Colon (tissue), 2 donors: ENCODE measurements around the gene FAR1.
"Not testable (repeated sequence)": the region's sequence is repeated elsewhere in the genome, so short reads cannot be mapped to it uniquely, and the experiment has no call there.

Experiments
- FAIRE-seq: peaks from 2 replicates; lab custom pipeline; 2012; peaks lifted over from hg19 to GRCh38; lab: Jason Lieb, UNC
- donor health status: control.
- donor health status: control.

The FAR1 gene, protein sequence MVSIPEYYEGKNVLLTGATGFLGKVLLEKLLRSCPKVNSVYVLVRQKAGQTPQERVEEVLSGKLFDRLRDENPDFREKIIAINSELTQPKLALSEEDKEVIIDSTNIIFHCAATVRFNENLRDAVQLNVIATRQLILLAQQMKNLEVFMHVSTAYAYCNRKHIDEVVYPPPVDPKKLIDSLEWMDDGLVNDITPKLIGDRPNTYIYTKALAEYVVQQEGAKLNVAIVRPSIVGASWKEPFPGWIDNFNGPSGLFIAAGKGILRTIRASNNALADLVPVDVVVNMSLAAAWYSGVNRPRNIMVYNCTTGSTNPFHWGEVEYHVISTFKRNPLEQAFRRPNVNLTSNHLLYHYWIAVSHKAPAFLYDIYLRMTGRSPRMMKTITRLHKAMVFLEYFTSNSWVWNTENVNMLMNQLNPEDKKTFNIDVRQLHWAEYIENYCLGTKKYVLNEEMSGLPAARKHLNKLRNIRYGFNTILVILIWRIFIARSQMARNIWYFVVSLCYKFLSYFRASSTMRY

GRCh38 chr11:13668102-13668956 is at the start of gene FAR1:
TSS of gene FAR1 (plus strand) at chr11:13668668. CDS start at chr11:13694766, 26,098 bp downstream.
- peak; percentile 45 for FAIRE-seq

DNA sequence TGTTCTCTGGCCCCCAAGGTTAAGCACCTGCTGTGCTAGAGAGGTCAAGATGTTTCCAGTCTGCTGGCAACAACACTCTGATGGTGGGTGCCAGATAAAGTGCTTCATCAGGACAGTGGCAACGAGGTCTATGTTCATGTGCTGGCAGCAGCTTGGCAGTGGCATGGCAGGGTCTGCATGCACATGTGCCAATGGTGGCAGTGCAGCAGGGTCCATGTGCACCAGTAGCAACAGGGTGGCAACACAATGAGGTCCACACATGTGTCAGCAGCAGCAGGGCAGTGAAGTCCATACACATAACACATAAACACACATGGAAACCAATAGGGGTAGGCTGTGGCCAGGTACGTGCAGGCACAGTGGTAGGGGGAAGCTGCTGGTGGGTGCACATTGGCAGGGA is 48.4 kb upstream of the FAR1 start:
- FAIRE-seq, result no peak

DNA sequence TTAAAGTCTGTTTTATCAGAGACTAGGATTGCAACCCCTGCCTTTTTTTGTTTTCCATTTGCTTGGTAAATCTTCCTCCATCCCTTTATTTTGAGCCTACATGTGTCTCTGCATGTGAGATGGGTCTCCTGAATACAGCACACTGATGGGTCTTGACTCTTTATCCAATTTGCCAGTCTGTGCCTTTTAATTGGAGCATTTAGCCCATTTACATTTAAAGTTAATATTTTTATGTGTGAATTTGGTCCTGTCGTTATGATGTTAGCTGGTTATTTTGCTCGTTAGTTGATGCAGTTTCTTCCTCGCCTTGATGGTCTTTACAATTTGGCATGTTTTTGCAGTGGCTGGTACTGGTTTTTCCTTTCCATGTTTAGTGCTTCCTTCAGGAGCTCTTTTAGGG is 41.6 kb upstream of the FAR1 start:
- FAIRE-seq, result not testable (repeated sequence)

GRCh38 chr11:13628634-13629033 is 39.8 kb upstream of the FAR1 start:
- FAIRE-seq, result not testable (repeated sequence)

GRCh38 chr11:13629779-13630178 is 38.7 kb upstream of the FAR1 start:
- FAIRE-seq, result peak; percentile 95

GRCh38 chr11:13635290-13635689 is 33.2 kb upstream of the FAR1 start:
- no peak for FAIRE-seq

- no peak for FAIRE-seq
These were observed 32.7 kb upstream of the FAR1 start for GRCh38 chr11:13635804-13636203.

DNA sequence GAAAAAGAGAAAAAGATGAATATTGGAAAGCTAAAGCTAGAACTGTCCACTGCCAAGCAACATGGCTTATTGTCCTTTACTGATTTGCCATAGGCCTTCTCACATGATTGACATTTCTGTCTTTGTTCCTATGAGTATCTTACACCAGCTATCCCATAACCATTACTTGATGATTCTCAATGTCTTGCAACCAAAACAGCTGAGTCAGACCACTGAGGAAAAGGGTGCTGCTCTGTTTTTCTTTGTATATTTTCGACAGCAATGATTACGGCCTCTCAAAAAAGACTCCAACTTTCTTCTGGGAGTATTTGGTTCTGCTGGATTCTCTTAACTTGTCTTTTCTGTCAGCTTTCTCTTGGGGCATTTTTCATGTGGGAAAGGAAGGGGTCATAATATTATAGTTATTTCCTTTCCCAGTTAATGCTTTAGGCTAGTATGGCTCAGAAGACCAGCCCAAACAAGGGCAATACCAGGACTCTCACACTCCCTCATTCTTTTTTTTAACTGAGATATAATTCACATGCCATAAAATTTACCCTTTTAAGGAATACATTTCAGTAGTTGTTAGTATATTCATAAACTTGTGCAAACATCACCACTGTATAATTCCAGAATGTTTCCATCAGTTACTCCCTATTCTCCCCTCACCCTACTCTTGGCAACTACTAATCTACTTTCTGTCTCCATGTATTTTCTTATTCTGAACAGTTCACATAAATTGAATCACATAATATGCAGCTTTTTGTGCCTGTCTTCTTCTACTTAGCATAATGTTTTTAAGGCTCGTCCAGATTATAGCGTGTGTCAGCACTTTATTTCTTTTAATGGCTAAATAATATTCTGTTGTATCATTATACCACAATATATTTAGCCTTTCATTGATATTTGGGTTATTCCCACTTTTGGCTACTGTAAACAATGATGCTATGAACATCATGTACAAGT is 31.1 kb upstream of the FAR1 start:
- no peak for FAIRE-seq

GRCh38 chr11:13638422-13638821 is 30.0 kb upstream of the FAR1 start:
- FAIRE-seq, result no peak

- no peak for FAIRE-seq
These were observed 23.3 kb upstream of the FAR1 start for GRCh38 chr11:13644997-13645687.

DNA sequence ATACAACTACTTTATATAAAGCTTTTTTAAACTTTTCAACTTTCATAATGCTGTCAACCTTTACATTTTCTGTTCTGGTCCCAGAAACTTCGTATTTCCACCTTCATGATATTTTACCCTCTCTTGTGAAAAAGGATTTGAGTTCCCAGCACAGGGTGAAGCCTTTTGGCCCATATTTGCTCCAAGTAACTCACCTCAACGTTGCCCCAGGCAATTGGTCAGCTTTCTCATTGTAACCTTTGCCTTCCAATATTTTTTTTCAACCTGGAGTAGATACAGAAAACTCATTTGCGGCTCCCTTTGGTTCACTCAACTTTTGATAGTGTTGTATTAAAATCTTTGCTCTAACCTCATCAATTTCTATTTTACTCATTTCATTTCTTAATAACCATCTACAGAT is 21.1 kb upstream of the FAR1 start:
- no peak for FAIRE-seq

GRCh38 chr11:13649619-13650018 is 18.8 kb upstream of the FAR1 start:
- FAIRE-seq, result no peak

DNA sequence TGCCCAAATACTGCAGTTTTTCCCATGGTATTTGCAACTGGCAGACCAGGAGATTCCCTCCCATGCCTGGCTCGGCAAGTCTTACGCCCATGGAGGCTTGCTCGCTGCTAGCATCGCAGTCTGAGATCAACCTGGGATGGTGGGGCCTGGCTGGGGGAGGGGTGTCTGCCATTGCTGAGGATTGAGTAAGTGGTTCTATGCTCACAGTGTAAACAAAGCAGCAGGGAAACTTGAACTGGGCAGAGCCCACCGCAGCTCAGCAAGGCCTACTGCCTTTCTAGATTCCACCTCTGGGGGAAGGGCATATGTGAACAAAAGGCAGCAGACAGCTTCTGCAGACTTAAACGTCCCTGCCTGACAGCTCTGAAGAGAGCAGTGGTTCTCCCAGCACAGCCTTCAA is 17.0 kb upstream of the FAR1 start:
- FAIRE-seq, result not testable (repeated sequence)

GRCh38 chr11:13661074-13661623 is 7.3 kb upstream of the FAR1 start:
- FAIRE-seq, result no peak

DNA sequence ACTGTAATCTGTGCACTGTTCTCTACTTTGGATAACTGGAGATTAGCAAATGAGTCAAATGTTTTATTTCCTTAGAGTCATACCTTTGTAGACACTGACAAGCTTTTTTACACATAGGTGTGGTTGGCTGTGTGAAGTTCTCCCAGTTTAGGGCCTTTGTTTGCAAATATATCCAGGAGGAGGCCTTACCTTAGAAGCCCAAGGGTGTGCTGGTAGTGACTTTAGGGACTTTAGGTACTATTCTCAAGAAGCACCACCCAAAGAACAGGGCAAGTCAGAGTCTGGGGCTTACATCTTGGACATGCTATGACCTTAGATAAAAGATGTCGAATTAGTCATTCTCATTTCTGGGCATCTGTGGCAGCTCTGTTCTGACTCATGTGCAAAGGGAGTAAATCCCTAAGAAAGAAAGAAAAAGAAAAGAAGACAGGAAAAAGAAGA is 4.8 kb upstream of the FAR1 start:
- FAIRE-seq, result no peak

- FAIRE-seq, result no peak
These were observed 4.1 kb upstream of the FAR1 start for GRCh38 chr11:13664351-13664750.

DNA sequence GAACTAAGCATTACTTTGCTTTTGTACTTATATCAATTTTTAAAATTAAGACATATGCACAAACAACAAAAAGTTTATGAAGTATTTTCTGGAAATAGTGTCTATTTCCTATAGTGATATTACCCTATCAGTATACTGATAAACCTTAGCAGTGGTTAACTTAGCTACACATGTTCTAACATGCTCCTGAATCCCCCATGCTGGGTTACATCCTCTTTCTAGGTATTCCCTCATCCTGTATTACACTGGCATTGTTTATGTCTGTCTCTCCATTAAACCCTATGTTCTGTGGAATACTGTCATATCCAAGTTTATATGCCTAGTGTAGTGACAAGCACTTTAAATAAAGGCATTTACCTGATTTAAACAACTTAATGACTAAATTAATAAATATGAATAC is 1.8 kb upstream of the FAR1 start:
- no peak for FAIRE-seq

GRCh38 chr11:13667245-13667644 is 1.2 kb upstream of the FAR1 start:
- no peak for FAIRE-seq

GRCh38 chr11:13667795-13668101 is 720 bp upstream of the FAR1 start:
- no peak for FAIRE-seq

DNA sequence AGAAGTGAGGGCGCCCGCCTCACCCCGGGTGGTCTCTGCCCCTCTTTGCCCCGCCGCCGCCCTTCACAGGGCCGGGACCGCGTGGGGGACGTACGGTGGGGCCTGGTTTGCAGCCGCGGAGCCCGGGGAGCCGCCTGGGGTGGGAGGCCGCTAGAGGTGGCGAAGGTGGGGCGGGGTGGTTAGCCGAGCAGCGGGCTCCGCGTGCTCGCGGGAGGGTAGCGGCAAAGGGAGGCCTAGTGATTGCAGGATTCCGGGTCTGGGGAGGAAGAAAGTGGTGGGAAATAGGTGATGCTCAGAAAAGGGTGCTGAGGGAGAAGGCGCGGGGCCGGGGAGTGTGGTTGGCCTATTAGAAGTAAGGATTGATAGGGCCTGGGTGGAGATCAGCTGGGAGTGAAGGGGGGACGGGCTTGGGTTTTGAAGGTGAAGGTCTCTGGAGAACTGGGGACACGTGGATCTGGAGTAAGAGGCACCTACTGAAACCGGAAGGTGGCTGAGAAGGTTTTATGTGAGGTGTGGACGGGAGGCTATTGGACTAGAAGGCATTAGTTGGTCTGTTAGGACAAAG is 571 bp downstream of the FAR1 start:
- FAIRE-seq, result no peak
